Common myeloid progenitor, CD34-positive (primary cell): ENCODE measurements around the gene HOXB13.
A peak's percentile ranks its signal among the peaks of the same experiment; 100 is the strongest.

ENCODE experiments used
- CTCF ChIA-PET: fragments of 350-600 bp; sonication (Branson Sonifier 250); formaldehyde crosslinking; loops from one replicate; lab custom pipeline; 2021; ENCODE audit warnings: antibody characterized with exemption; lab: Charles Lee
- POLR2A ChIA-PET: fragments of 350-600 bp; sonication (Branson Sonifier 250); formaldehyde crosslinking; loops from one replicate; lab custom pipeline; 2021; ENCODE audit warnings: antibody characterized with exemption; lab: Charles Lee
- DNase-seq, 3 donors: peaks; one replicate each; pipeline versions ENCODE4 v3.0.0 to v3.0.0-alpha.2; 2013
- H3K27ac ChIP-seq, 2 experiments: 1 replicate in 1 of 2; 2 replicates in 1 of 2; pipeline ENCODE4 v1.7.0; 2013; ENCODE audit warnings: inconsistent platforms in 2 of 2, low read length in 2 of 2, mild to moderate bottlenecking in 2 of 2, low read depth in 1 of 2, moderate library complexity in 1 of 2; ENCODE audit not compliant: severe bottlenecking in 2 of 2, insufficient read depth in 1 of 2, poor library complexity in 1 of 2
- H3K27me3 ChIP-seq, 5 experiments: replicated peaks in 2 of 5; 1 replicate in 3 of 5; 2 replicates in 2 of 5; pipeline versions ENCODE4 v1.6.1 to v1.7.0; 2013; ENCODE audit warnings: low read length in 4 of 5, mild to moderate bottlenecking in 2 of 5, moderate library complexity in 2 of 5, inconsistent platforms in 1 of 5; ENCODE audit not compliant: insufficient read depth in 5 of 5, control insufficient read depth in 4 of 5
- H3K36me3 ChIP-seq, 4 experiments: 1 replicate in 2 of 4; 2 replicates in 2 of 4; pipeline versions ENCODE4 v1.6.1 to v1.7.0; 2013; ENCODE audit warnings: low read length in 3 of 4, control low read depth in 1 of 4, mild to moderate bottlenecking in 1 of 4; ENCODE audit not compliant: control insufficient read depth in 4 of 4, insufficient read depth in 4 of 4
- H3K4me1 ChIP-seq, 4 experiments: 1 replicate in 3 of 4; 2 replicates in 1 of 4; pipeline versions ENCODE4 v1.6.1 to v1.7.1; 2013; ENCODE audit warnings: low read length in 3 of 4, mild to moderate bottlenecking in 3 of 4, control low read depth in 1 of 4, inconsistent platforms in 1 of 4, moderate library complexity in 1 of 4; ENCODE audit not compliant: control insufficient read depth in 4 of 4, insufficient read depth in 4 of 4; ENCODE audit errors: control extremely low read depth in 1 of 4
- H3K4me3 ChIP-seq, 7 experiments: 1 replicate in 4 of 7; 2 replicates in 3 of 7; pipeline versions ENCODE4 v1.5.1 to v1.7.0; 2013; ENCODE audit warnings: mild to moderate bottlenecking in 7 of 7, low read length in 6 of 7, moderate library complexity in 6 of 7, inconsistent platforms in 2 of 7, low read depth in 2 of 7, control low read depth in 1 of 7; ENCODE audit not compliant: insufficient read depth in 4 of 7, control insufficient read depth in 1 of 7; ENCODE audit errors: extremely low read depth in 1 of 7
- H3K9me3 ChIP-seq, 5 experiments: 1 replicate in 4 of 5; 2 replicates in 1 of 5; pipeline versions ENCODE4 v1.6.1 to v1.7.1; 2013; ENCODE audit warnings: low read length in 4 of 5, mild to moderate bottlenecking in 2 of 5, inconsistent platforms in 1 of 5, low read depth in 1 of 5, moderate library complexity in 1 of 5; ENCODE audit not compliant: control insufficient read depth in 4 of 5, insufficient read depth in 2 of 5; ENCODE audit errors: control extremely low read depth in 1 of 5
- WGBS: methylation state at CpG from one replicate; pipeline ENCODE4 v1.1.5; 2013; ENCODE audit not compliant: insufficient coverage; 5-methylcytosine and 5-hydroxymethylcytosine counted together

Gene HOXB13

DNA sequence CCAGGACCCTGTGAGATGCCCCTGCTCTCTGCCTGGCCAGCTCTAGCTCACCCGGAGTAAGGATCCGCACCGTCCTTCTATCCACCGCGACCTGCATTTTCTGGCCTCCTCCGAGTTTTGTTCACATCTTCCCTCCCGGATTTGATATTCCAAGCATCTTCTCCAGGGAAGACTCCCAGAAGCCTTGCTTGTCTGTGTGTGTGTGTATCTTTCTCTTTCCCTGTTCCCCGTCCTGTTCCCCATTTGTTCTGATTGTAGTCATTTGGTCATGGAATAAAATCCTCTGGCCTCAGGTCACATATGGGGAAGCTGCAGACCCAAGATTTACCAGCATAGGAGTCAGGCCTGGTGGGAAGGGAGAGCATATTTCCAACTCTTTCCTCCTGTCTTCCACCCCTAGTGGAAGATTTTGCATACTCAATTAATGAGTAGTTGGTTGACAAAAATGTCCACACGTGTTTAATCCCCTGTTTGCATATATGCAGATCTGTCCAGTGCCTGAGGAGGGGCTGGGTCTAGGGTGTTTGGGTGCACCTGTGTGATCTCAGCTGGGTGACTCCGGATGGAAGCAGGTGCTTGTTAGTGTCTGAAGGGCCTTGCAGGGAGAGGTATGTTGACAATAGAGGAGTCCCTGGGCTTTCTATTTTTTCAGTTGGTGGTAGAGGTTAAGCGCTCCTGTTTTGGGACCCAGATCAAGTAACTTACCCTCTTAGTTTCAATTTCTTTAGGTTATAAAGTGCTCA, 8.1 kb downstream of the HOXB13 start:
- H3K27me3 ChIP-seq = peaks cover 15 to 100% (median 62%) of the 10 kb centered on the region in 5 experiments
- no peaks in the 10 kb centered on the region for H3K36me3 ChIP-seq
- no peak overlapping the region for H3K27ac ChIP-seq
- no peak overlapping the region for H3K4me3 ChIP-seq
- DNase-seq = no peak
- WGBS = 29% methylated on average over 8 of the region's 11 CpGs
- ChIA-PET POLR2A (no interaction called here), CTCF (interaction anchor here (1.0 to 11.1 kb wide), 7 partner anchors 8 to 158 kb away, joined by 3 to 92 read pairs (median 5); partner anchors contain the start of gene HOXB13)
- H3K4me1 ChIP-seq = peaks cover 0 to 17% (median 4%) of the 10 kb centered on the region in 4 experiments
- peaks cover 0 to 3% (median 0%) of the 10 kb centered on the region in 5 experiments for H3K9me3 ChIP-seq

- peaks cover 0 to 11% (median 2%) of the 10 kb centered on the region in 4 experiments for H3K4me1 ChIP-seq
- DNase-seq = no peak
- H3K27me3 ChIP-seq = peaks cover 13 to 99% (median 56%) of the 10 kb centered on the region in 5 experiments
- ChIA-PET CTCF (interaction anchor here (0.9 to 11.1 kb wide), 8 partner anchors 9 to 159 kb away, joined by 3 to 92 read pairs (median 4); partner anchors contain the start of gene HOXB13), POLR2A (no interaction called here)
- H3K36me3 ChIP-seq = no peaks in the 10 kb centered on the region
- peaks cover 0 to 3% (median 0%) of the 10 kb centered on the region in 5 experiments for H3K9me3 ChIP-seq
- no peak overlapping the region for H3K27ac ChIP-seq
- WGBS = 8% methylated on average over 33 of the region's 37 CpGs
- no peak overlapping the region for H3K4me3 ChIP-seq
Measured at GRCh38 chr17:48719642-48720265, 8.8 kb downstream of the HOXB13 start.

GRCh38 chr17:48718761-48719641, 9.5 kb downstream of the HOXB13 start:
- no peak overlapping the region for H3K4me3 ChIP-seq
- peaks cover 13 to 97% (median 54%) of the 10 kb centered on the region in 5 experiments for H3K27me3 ChIP-seq
- POLR2A ChIA-PET = no interaction called here
- 3% methylated on average over 63 of the region's 80 CpGs for WGBS
- no peaks in the 10 kb centered on the region for H3K36me3 ChIP-seq
- H3K4me1 ChIP-seq = peaks cover 0 to 7% (median 2%) of the 10 kb centered on the region in 4 experiments
- H3K27ac ChIP-seq = no peak overlapping the region
- DNase-seq = peak in 1 of 3 donors; percentile 46
- CTCF ChIA-PET = interaction anchor here (0.9 to 11.1 kb wide), 7 partner anchors 10 to 149 kb away, joined by 3 to 92 read pairs (median 3); partner anchors contain the start of gene HOXB13
- H3K9me3 ChIP-seq = peaks cover 0 to 3% (median 0%) of the 10 kb centered on the region in 5 experiments

GRCh38 chr17:48718227-48718760, 10.3 kb downstream of the HOXB13 start:
- no peak overlapping the region for H3K27ac ChIP-seq
- peak in 1 of 3 donors; percentile 27 for DNase-seq
- 10% methylated on average over 19 of the region's 24 CpGs for WGBS
- POLR2A ChIA-PET = no interaction called here
- CTCF ChIA-PET = interaction anchor here (0.9 to 11.1 kb wide), 4 partner anchors 10 to 40 kb away, joined by 3 to 92 read pairs (median 4); partner anchors contain the start of gene HOXB13
- peaks cover 0 to 3% (median 0%) of the 10 kb centered on the region in 5 experiments for H3K9me3 ChIP-seq
- no peaks in the 10 kb centered on the region for H3K36me3 ChIP-seq
- no peak overlapping the region for H3K4me3 ChIP-seq
- peaks cover 15 to 97% (median 51%) of the 10 kb centered on the region in 5 experiments for H3K27me3 ChIP-seq
- peaks cover 0 to 4% (median 2%) of the 10 kb centered on the region in 4 experiments for H3K4me1 ChIP-seq

DNA sequence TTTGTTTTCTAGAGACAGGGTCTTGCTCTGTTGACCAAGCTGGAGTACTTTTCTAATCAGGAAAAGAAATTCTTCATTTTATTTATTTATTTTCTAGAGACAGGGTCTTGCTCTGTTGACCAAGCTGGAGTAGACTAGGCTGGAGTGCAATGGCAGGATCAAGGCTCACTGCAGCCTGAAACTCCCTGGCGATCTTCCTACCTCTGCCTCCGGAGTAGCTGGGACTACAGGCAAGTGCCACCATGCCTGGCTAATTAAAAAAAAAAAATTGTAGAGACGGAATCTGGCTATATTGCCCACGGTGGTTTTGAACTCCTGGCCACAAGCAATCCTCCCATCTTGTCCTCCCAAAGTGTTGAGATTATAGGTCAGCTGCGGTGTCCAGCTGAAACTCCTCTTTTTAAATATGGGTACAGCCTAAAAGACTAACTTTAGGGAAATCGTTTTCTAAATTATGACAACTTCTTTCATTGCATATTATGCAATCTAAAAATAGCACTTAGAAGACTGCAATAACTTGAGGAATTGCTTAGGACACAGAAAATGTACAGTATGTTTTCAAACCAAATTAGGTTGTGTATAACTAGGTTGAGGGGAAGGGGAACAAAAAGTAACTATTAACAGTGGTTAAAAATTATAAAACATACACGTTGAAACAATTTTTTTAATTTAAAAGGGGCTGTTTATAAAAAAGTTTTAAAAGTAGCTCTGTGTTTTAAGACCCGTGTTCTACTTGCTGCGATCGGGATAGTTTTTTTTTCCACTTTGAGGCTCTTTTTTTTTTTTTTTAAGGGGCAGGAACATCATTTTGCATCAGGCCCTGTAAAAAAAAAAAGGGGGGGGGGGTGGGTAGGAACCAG, 11.0 kb downstream of the HOXB13 start:
- Histone ChIP-seq H3K9me3 (peaks cover 0 to 3% (median 0%) of the 10 kb centered on the region in 5 experiments), H3K27ac (no peak overlapping the region), H3K36me3 (no peaks in the 10 kb centered on the region), H3K27me3 (peaks cover 15 to 97% (median 48%) of the 10 kb centered on the region in 5 experiments), H3K4me1 (peaks cover 0 to 4% (median 0%) of the 10 kb centered on the region in 4 experiments), H3K4me3 (no peak overlapping the region)
- POLR2A ChIA-PET = no interaction called here
- no peak for DNase-seq
- CTCF ChIA-PET = interaction anchor here (0.6 to 11.1 kb wide), 9 partner anchors 11 to 166 kb away, joined by 3 to 92 read pairs (median 3); partner anchors contain the start of gene HOXB13
- 18% methylated on average over 3 of the region's 10 CpGs for WGBS
